ENCODE measurements around the gene MDGA2. TPM values are rescaled to one million over a fixed set of nuclear protein-coding genes. Genes with fewer than 3 reads are reported as not detected.

MDGA2 gene
- total RNA-seq, 1 experiment from 2014 or later = not detected

DNA sequence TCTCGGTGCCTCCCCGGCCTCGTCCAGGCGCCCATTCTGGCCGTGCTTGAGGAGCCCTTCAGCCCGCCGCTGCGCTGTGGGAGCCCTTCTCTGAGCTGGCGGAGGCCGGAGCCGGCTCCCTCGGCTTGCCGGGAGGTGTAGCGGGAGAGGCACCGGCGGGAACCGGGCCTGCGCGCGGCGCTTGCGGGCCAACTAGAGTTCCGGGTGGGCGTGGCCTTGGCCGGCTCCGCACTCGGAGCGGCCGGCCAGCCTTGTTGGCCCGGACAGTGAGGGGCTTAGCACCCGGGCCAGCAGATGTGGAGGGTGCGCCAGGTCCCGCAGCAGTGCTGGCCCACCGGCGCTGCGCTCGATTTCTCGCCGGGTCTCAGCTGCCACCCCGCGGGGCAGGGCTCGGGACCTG lies 855.1 kb downstream of the MDGA2 start:
- ChIA-PET POLR2A (no interaction called here), RAD21 (ENCODE audit: low non-redundant PET in 1 of 2, low total read pairs in 2 of 2, uncharacterized antibody in 2 of 2, unreplicated experiment in 2 of 2) (no interaction called here), CTCF (no interaction called here)
- Histone ChIP-seq H3K4me2 (ENCODE audit: low read length) (no peak overlapping the region), H3K9me2 (ENCODE audit: insufficient read depth) (no peaks in the 10 kb centered on the region), H4K20me1 (ENCODE audit: insufficient read depth) (no peaks in the 10 kb centered on the region), H3K4me3 (replicated peaks in 1 of 2; ENCODE audit: low read depth in 1 of 2, low read length in 2 of 2) (no peak overlapping the region), H3K9ac (ENCODE audit: low read length) (no peak overlapping the region), H3K9me3 (ENCODE audit: control insufficient read depth in 1 of 2, insufficient read depth in 1 of 2, low read depth in 1 of 2, low read length in 2 of 2) (peaks cover 0 to 6% of the 10 kb centered on the region in 2 experiments; a peak in 1 of 4 replicates), H3K27me3 (ENCODE audit: insufficient read depth, low read length) (no peaks in the 10 kb centered on the region), H3K4me1 (ENCODE audit: control insufficient read depth in 1 of 2, insufficient read depth in 2 of 2, low read length in 2 of 2) (no peaks in the 10 kb centered on the region), H3K36me3 (ENCODE audit: control insufficient read depth in 1 of 2, insufficient read depth in 2 of 2, low read length in 2 of 2) (no peaks in the 10 kb centered on the region), H2AFZ (ENCODE audit: low read depth, low read length, poor library complexity, severe bottlenecking) (no peak overlapping the region), H3K27ac (ENCODE audit: low read depth, low read length) (no peak overlapping the region), H3K79me2 (ENCODE audit: insufficient read depth, low read length) (no peaks in the 10 kb centered on the region)
- TF ChIP-seq YY1 (IDR thresholded peaks at IDR 0.05; ENCODE audit: extremely low read depth, insufficient replicate concordance, low read depth, low read length) = no peak
- no peak for TF ChIP-seq POLR2A (IDR thresholded peaks at IDR 0.05; ENCODE audit: borderline replicate concordance, extremely low read depth, insufficient read depth, insufficient read length)
- TF ChIP-seq CTCF (IDR thresholded peaks at IDR 0.05 in 2 of 3, conservative IDR thresholded peaks at IDR 0.05 in 1 of 3; ENCODE audit: borderline replicate concordance in 1 of 3, insufficient read depth in 1 of 3, low read depth in 2 of 3, low read length in 2 of 3) = no peak
- no peak for TF ChIP-seq EZH2phosphoT487 (IDR thresholded peaks at IDR 0.05; ENCODE audit: borderline replicate concordance)
- TF ChIP-seq SP1 (IDR thresholded peaks at IDR 0.05; ENCODE audit: low read depth) = no peak
- no peak for TF ChIP-seq POLR2AphosphoS5 (IDR thresholded peaks at IDR 0.05; ENCODE audit: low read depth, low read length)
- TF ChIP-seq TCF7L2 (IDR thresholded peaks at IDR 0.05; ENCODE audit: borderline replicate concordance, extremely low read depth, insufficient read depth, insufficient read length) = no peak
- no peak for TF ChIP-seq FOSL1 (IDR thresholded peaks at IDR 0.05; ENCODE audit: low read depth)
- TF ChIP-seq ZFX (IDR thresholded peaks at IDR 0.05) = no peak
- TF ChIP-seq MAX (IDR thresholded peaks at IDR 0.05) = no peak
- no peak for TF ChIP-seq SIN3A (IDR thresholded peaks at IDR 0.05; ENCODE audit: low read depth)
- no peak for TF ChIP-seq ZBTB33 (IDR thresholded peaks at IDR 0.05; ENCODE audit: extremely low read depth, insufficient replicate concordance, low read length)
- TF ChIP-seq, protein P1, sequence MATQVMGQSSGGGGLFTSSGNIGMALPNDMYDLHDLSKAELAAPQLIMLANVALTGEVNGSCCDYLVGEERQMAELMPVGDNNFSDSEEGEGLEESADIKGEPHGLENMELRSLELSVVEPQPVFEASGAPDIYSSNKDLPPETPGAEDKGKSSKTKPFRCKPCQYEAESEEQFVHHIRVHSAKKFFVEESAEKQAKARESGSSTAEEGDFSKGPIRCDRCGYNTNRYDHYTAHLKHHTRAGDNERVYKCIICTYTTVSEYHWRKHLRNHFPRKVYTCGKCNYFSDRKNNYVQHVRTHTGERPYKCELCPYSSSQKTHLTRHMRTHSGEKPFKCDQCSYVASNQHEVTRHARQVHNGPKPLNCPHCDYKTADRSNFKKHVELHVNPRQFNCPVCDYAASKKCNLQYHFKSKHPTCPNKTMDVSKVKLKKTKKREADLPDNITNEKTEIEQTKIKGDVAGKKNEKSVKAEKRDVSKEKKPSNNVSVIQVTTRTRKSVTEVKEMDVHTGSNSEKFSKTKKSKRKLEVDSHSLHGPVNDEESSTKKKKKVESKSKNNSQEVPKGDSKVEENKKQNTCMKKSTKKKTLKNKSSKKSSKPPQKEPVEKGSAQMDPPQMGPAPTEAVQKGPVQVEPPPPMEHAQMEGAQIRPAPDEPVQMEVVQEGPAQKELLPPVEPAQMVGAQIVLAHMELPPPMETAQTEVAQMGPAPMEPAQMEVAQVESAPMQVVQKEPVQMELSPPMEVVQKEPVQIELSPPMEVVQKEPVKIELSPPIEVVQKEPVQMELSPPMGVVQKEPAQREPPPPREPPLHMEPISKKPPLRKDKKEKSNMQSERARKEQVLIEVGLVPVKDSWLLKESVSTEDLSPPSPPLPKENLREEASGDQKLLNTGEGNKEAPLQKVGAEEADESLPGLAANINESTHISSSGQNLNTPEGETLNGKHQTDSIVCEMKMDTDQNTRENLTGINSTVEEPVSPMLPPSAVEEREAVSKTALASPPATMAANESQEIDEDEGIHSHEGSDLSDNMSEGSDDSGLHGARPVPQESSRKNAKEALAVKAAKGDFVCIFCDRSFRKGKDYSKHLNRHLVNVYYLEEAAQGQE (IDR thresholded peaks at IDR 0.05; ENCODE audit: low read depth) = no peak
- no peak for TF ChIP-seq EZH2 (IDR thresholded peaks at IDR 0.05)
- TF ChIP-seq SRF (IDR thresholded peaks at IDR 0.05; ENCODE audit: low read depth) = no peak
- TF ChIP-seq ELF1 (IDR thresholded peaks at IDR 0.05; ENCODE audit: borderline replicate concordance, low read depth) = no peak
- TF ChIP-seq EGR1 (IDR thresholded peaks at IDR 0.05; ENCODE audit: low read depth) = no peak
- no peak for TF ChIP-seq JUND (IDR thresholded peaks at IDR 0.05)
- no peak for TF ChIP-seq ATF3 (IDR thresholded peaks at IDR 0.05)
- BruUV-seq (replicated peaks) = no TSS peak
- DNase-seq (ENCODE audit: low read depth, low spot score) (no peak), ATAC-seq (no peak)
- intact Hi-C loops (cut with micrococcal nuclease) = no loop called here
